ENCODE measurements around the gene OLFML2B.

Gene OLFML2B

GRCh38 chr1:161954050-161954449, 69.6 kb downstream of the OLFML2B start:
- TF ChIP-seq TCF7L2 (IDR thresholded peaks at IDR 0.05; ENCODE audit: borderline replicate concordance, low read depth, low read length): no peak
- no peak for TF ChIP-seq BCL11B (tag by site-specific recombination; IDR thresholded peaks at IDR 0.05; ENCODE audit: low read depth)
- TF ChIP-seq ZBTB49 (tag by site-specific recombination; IDR thresholded peaks at IDR 0.05; ENCODE audit: low read depth): no peak
- no peak for TF ChIP-seq KLF17 (tag by site-specific recombination; IDR thresholded peaks at IDR 0.05)
- TF ChIP-seq ZNF174 (tag by site-specific recombination; IDR thresholded peaks at IDR 0.05): no peak
- no peak for TF ChIP-seq KLF7 (tag by site-specific recombination; IDR thresholded peaks at IDR 0.05; ENCODE audit: borderline replicate concordance)
- TF ChIP-seq ZNF654 (tag by site-specific recombination; IDR thresholded peaks at IDR 0.05; ENCODE audit: low read depth): no peak
- no peak for TF ChIP-seq HOXD13 (CRISPR knock-in tag; IDR thresholded peaks at IDR 0.05; ENCODE audit: borderline replicate concordance)
- no peak for TF ChIP-seq ZNF341 (tag by site-specific recombination; IDR thresholded peaks at IDR 0.05; ENCODE audit: low read depth)
- no peak for TF ChIP-seq ZNF433 (tag by site-specific recombination; IDR thresholded peaks at IDR 0.05; ENCODE audit: low read depth)
- TF ChIP-seq GLIS1 (tag by site-specific recombination; IDR thresholded peaks at IDR 0.05): no peak
- no peak for TF ChIP-seq ZNF335 (tag by site-specific recombination; conservative IDR thresholded peaks at IDR 0.05)
- TF ChIP-seq ZBTB21 (tag by site-specific recombination; IDR thresholded peaks at IDR 0.05): no peak
- TF ChIP-seq ZNF404 (tag by site-specific recombination; IDR thresholded peaks at IDR 0.05): no peak
- no peak for TF ChIP-seq PRDM10 (tag by site-specific recombination; IDR thresholded peaks at IDR 0.05)
- TF ChIP-seq FEZF1 (tag by site-specific recombination; IDR thresholded peaks at IDR 0.05): no peak
- TF ChIP-seq ZNF280C (tag by site-specific recombination; IDR thresholded peaks at IDR 0.05): no peak
- ChIA-PET CTCF (no interaction called here), POLR2A (no interaction called here)
- H3K4me3 ChIP-seq (ENCODE audit: low read depth, low read length): no peak overlapping the region
- no peak overlapping the region for H3K27ac ChIP-seq (ENCODE audit: extremely low read depth, low read depth, low read length)
- H3K4me1 ChIP-seq (ENCODE audit: control insufficient read depth, insufficient read depth, low read length): no peaks in the 10 kb centered on the region
- H3K36me3 ChIP-seq (ENCODE audit: control insufficient read depth in 2 of 2, insufficient read depth in 1 of 2, low read length in 2 of 2): peaks cover 0 to 9% of the 10 kb centered on the region in 2 experiments; a peak in 1 of 3 replicates
- H3K9me3 ChIP-seq (ENCODE audit: control insufficient read depth, insufficient read depth, low read depth, low read length): no peaks in the 10 kb centered on the region

All from HEK293 (cell line).